ENCODE results near the gene WASHC4.

Gene WASHC4

DNA sequence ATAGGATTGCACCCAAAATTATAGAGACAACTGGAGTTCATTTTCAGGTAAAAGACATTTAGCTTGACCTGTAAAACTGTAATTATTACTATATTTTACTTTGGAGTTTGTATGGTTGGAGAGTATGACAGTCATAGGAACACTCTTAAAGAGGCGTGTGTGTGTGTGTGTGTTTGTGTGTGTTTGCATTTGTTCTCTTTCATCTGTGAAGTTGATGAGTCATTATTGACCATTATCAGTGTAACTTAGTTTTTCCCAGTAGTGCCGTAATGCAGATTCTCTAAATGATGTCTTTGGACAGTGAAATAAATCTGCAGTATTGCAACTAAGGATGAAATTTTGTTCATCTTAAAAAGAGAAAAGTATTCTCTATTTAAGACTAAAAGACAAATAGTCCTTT, 13.0 kb downstream of the WASHC4 start:
- H3K27ac ChIP-seq (ENCODE audit: low read length) = no peak overlapping the region
- H3K27me3 ChIP-seq (ENCODE audit: insufficient read depth, low read length) = no peaks in the 10 kb centered on the region
- H3K4me1 ChIP-seq (ENCODE audit: insufficient read depth, low read length) = no peaks in the 10 kb centered on the region
- no peak overlapping the region for H3K9ac ChIP-seq (ENCODE audit: low read depth, low read length)
- H3K36me3 ChIP-seq (ENCODE audit: insufficient read depth, low read depth, low read length) = peaks cover 94% of the 10 kb centered on the region
- no peak overlapping the region for H3K4me3 ChIP-seq (ENCODE audit: low read length)
- H3K9me3 ChIP-seq (ENCODE audit: insufficient read depth, low read depth, low read length) = no peaks in the 10 kb centered on the region

- no peak overlapping the region for H3K4me3 ChIP-seq (ENCODE audit: low read length)
- H3K27ac ChIP-seq (ENCODE audit: low read length) = no peak overlapping the region
- H3K27me3 ChIP-seq (ENCODE audit: insufficient read depth, low read length) = no peaks in the 10 kb centered on the region
- H3K9me3 ChIP-seq (ENCODE audit: insufficient read depth, low read depth, low read length) = no peaks in the 10 kb centered on the region
- no peaks in the 10 kb centered on the region for H3K4me1 ChIP-seq (ENCODE audit: insufficient read depth, low read length)
- H3K9ac ChIP-seq (ENCODE audit: low read depth, low read length) = no peak overlapping the region
- H3K36me3 ChIP-seq (ENCODE audit: insufficient read depth, low read depth, low read length) = peaks cover 93% of the 10 kb centered on the region
Observed at GRCh38 chr12:105138248-105138647, 30.7 kb downstream of the WASHC4 start.

- Histone ChIP-seq H3K27ac (ENCODE audit: low read length) (no peak overlapping the region), H3K36me3 (ENCODE audit: insufficient read depth, low read depth, low read length) (peaks cover 96% of the 10 kb centered on the region)
Observed at GRCh38 chr12:105141320-105141922, 33.9 kb downstream of the WASHC4 start.

DNA sequence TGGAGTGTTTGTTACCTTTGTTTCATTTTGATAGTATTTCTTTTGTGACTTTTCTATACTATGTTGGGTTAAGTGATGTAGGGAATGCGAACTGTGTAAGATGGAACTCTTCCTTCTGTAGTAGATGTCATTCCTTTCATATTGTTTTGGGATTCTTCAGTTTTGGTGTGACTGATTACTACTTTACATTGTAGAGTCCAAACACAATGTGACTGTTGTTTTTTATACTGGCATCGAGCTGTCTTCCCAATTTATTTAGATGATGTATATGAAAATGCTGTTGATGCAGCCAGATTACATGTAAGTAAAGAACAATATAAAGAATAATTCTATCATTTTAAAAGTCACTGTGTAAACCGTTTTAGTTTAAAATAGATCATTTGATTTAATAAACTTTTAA, 34.7 kb downstream of the WASHC4 start:
- no peak overlapping the region for H3K27ac ChIP-seq (ENCODE audit: low read length)
- H3K4me3 ChIP-seq (ENCODE audit: low read length) = no peak overlapping the region
- no peaks in the 10 kb centered on the region for H3K4me1 ChIP-seq (ENCODE audit: insufficient read depth, low read length)
- H3K36me3 ChIP-seq (ENCODE audit: insufficient read depth, low read depth, low read length) = peaks cover 96% of the 10 kb centered on the region
- H3K9me3 ChIP-seq (ENCODE audit: insufficient read depth, low read depth, low read length) = no peaks in the 10 kb centered on the region
- no peak overlapping the region for H3K9ac ChIP-seq (ENCODE audit: low read depth, low read length)
- H3K27me3 ChIP-seq (ENCODE audit: insufficient read depth, low read length) = no peaks in the 10 kb centered on the region

More at GRCh38 chr12:105141320-105141922, 33.9 kb downstream of the WASHC4 start:
- H3K4me1 ChIP-seq (ENCODE audit: insufficient read depth, low read length) = no peaks in the 10 kb centered on the region
- no peak overlapping the region for H3K4me3 ChIP-seq (ENCODE audit: low read length)
- no peak overlapping the region for H3K9ac ChIP-seq (ENCODE audit: low read depth, low read length)
- no peaks in the 10 kb centered on the region for H3K27me3 ChIP-seq (ENCODE audit: insufficient read depth, low read length)
- H3K9me3 ChIP-seq (ENCODE audit: insufficient read depth, low read depth, low read length) = no peaks in the 10 kb centered on the region

DNA sequence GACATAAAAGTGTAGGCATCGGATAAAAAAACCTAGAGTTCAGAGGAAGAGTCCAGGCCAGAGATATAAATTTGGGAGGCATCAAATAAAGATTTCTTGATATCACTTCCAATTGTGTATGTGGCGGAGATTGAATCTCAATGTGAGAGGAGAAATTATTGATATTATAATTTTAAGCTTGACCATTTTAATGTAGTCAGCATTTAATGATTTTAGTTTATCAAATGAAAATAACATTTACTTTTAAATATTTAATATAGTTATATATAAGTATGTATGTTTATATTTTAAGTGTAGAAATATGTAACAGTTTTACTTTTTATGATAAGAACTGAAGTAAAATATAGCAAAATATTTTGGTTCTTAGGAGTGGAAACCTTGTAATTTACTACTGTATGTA, 48.7 kb downstream of the WASHC4 start:
- Histone ChIP-seq H3K9me3 (ENCODE audit: insufficient read depth, low read depth, low read length) (no peaks in the 10 kb centered on the region), H3K4me3 (ENCODE audit: low read length) (no peak overlapping the region), H3K27ac (ENCODE audit: low read length) (no peak overlapping the region), H3K4me1 (ENCODE audit: insufficient read depth, low read length) (peaks cover 9% of the 10 kb centered on the region; the same call in 1 of the 2 replicates), H3K9ac (ENCODE audit: low read depth, low read length) (no peak overlapping the region), H3K27me3 (ENCODE audit: insufficient read depth, low read length) (no peaks in the 10 kb centered on the region), H3K36me3 (ENCODE audit: insufficient read depth, low read depth, low read length) (peaks cover 91% of the 10 kb centered on the region)

- Histone ChIP-seq H3K27me3 (ENCODE audit: insufficient read depth, low read length) (no peaks in the 10 kb centered on the region), H3K4me3 (ENCODE audit: low read length) (no peak overlapping the region), H3K9me3 (ENCODE audit: insufficient read depth, low read depth, low read length) (no peaks in the 10 kb centered on the region), H3K9ac (ENCODE audit: low read depth, low read length) (no peak overlapping the region), H3K4me1 (ENCODE audit: insufficient read depth, low read length) (peaks cover 9% of the 10 kb centered on the region; the same call in 1 of the 2 replicates), H3K36me3 (ENCODE audit: insufficient read depth, low read depth, low read length) (peaks cover 91% of the 10 kb centered on the region), H3K27ac (ENCODE audit: low read length) (no peak overlapping the region)
Observed at GRCh38 chr12:105157606-105158005, 50.1 kb downstream of the WASHC4 start.

DNA sequence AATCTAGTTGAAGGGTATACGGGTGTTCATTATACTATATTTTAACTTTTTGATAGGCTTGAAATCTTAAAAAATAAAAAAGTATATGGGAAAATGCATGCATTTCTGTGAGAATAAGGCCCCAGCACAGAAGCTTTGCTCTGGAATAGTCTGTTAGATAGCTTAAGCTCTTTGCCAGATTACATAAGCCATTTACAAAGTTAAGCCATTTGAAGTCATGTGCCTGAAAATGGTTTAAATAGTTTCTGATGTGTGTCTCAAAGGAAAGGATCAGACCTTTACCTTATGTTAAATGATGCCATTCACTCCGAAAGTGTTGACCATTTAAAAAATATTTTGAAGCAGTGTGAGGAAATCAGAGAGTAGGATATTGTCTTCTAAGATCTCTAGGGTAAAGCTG, 51.3 kb downstream of the WASHC4 start:
- no peak overlapping the region for H3K4me3 ChIP-seq (ENCODE audit: low read length)
- peaks cover 9% of the 10 kb centered on the region; the same call in 1 of the 2 replicates for H3K4me1 ChIP-seq (ENCODE audit: insufficient read depth, low read length)
- no peak overlapping the region for H3K9ac ChIP-seq (ENCODE audit: low read depth, low read length)
- no peaks in the 10 kb centered on the region for H3K27me3 ChIP-seq (ENCODE audit: insufficient read depth, low read length)
- peaks cover 91% of the 10 kb centered on the region for H3K36me3 ChIP-seq (ENCODE audit: insufficient read depth, low read depth, low read length)
- no peak overlapping the region for H3K27ac ChIP-seq (ENCODE audit: low read length)
- no peaks in the 10 kb centered on the region for H3K9me3 ChIP-seq (ENCODE audit: insufficient read depth, low read depth, low read length)

DNA sequence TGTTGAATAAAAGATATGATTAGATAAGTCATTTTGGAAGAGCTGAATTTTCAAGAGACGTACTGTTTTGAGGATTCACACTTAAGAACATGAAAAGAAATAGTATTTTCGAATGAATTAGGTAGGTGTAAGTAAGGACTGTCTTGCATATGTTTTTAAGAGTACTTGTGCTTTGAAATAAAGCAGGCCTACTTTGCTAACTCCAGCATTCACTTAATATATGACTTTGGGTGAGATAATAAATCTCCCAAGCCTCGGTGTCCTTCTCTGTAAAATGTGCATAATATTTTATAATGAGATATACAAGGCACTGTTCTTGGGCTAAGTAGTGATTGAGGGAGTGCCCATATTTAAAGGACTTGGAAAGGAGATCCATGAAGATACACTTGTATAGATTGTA, 54.6 kb downstream of the WASHC4 start:
- Histone ChIP-seq H3K4me1 (ENCODE audit: insufficient read depth, low read length) (peaks cover 4% of the 10 kb centered on the region; the same call in 1 of the 2 replicates), H3K27me3 (ENCODE audit: insufficient read depth, low read length) (no peaks in the 10 kb centered on the region), H3K27ac (ENCODE audit: low read length) (no peak overlapping the region), H3K4me3 (ENCODE audit: low read length) (no peak overlapping the region), H3K36me3 (ENCODE audit: insufficient read depth, low read depth, low read length) (peaks cover 98% of the 10 kb centered on the region), H3K9ac (ENCODE audit: low read depth, low read length) (no peak overlapping the region), H3K9me3 (ENCODE audit: insufficient read depth, low read depth, low read length) (no peaks in the 10 kb centered on the region)

DNA sequence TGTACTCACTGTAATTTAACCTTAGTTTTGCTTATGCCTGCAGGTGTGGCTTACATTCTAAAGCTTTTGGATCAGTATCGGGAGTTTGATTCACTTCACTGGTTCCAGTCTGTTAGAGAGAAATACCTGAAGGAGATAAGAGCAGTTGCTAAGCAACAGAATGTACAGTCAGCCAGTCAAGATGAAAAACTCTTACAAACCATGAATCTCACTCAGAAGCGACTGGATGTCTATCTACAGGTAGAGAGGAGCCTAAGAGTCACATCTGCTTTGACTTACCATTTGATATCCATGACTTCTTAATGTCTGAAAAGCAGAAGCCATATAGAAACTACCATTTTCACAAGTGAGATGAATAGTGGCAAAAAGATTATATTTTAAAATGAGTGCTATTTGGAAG, 56.5 kb downstream of the WASHC4 start:
- H3K4me3 ChIP-seq (ENCODE audit: low read length) = no peak overlapping the region
- peaks cover 96% of the 10 kb centered on the region for H3K36me3 ChIP-seq (ENCODE audit: insufficient read depth, low read depth, low read length)
- H3K27me3 ChIP-seq (ENCODE audit: insufficient read depth, low read length) = no peaks in the 10 kb centered on the region
- no peak overlapping the region for H3K27ac ChIP-seq (ENCODE audit: low read length)
- H3K9me3 ChIP-seq (ENCODE audit: insufficient read depth, low read depth, low read length) = no peaks in the 10 kb centered on the region
- no peak overlapping the region for H3K9ac ChIP-seq (ENCODE audit: low read depth, low read length)
- no peaks in the 10 kb centered on the region for H3K4me1 ChIP-seq (ENCODE audit: insufficient read depth, low read length)

DNA sequence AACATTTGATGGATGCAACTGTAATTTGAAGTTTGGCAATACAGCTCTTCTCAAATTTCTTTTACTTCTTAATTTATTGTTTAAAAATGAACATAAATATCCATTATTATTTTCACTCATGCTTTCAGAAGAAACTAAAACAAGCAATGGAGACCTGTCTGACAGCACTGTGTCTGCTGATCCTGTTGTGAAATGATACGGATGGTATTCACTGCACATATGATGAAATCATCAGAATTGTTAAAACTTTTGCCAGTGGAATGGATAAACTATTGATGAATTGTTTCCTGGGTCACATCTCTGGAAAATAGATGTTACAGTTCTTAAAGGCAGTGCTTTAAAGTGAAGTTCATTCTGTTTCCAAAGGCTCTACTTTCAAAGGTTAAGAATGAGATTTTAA, 59.2 kb downstream of the WASHC4 start:
- Histone ChIP-seq H3K27me3 (ENCODE audit: insufficient read depth, low read length) (no peaks in the 10 kb centered on the region), H3K4me1 (ENCODE audit: insufficient read depth, low read length) (no peaks in the 10 kb centered on the region), H3K27ac (ENCODE audit: low read length) (no peak overlapping the region), H3K4me3 (ENCODE audit: low read length) (no peak overlapping the region), H3K9me3 (ENCODE audit: insufficient read depth, low read depth, low read length) (no peaks in the 10 kb centered on the region), H3K9ac (ENCODE audit: low read depth, low read length) (no peak overlapping the region), H3K36me3 (ENCODE audit: insufficient read depth, low read depth, low read length) (peaks cover 92% of the 10 kb centered on the region)

GRCh38 chr12:105167346-105167745, 59.8 kb downstream of the WASHC4 start:
- H3K9ac ChIP-seq (ENCODE audit: low read depth, low read length) = no peak overlapping the region
- H3K27me3 ChIP-seq (ENCODE audit: insufficient read depth, low read length) = no peaks in the 10 kb centered on the region
- H3K4me3 ChIP-seq (ENCODE audit: low read length) = no peak overlapping the region
- H3K4me1 ChIP-seq (ENCODE audit: insufficient read depth, low read length) = no peaks in the 10 kb centered on the region
- no peaks in the 10 kb centered on the region for H3K9me3 ChIP-seq (ENCODE audit: insufficient read depth, low read depth, low read length)
- H3K36me3 ChIP-seq (ENCODE audit: insufficient read depth, low read depth, low read length) = peaks cover 86% of the 10 kb centered on the region
- H3K27ac ChIP-seq (ENCODE audit: low read length) = no peak overlapping the region

DNA sequence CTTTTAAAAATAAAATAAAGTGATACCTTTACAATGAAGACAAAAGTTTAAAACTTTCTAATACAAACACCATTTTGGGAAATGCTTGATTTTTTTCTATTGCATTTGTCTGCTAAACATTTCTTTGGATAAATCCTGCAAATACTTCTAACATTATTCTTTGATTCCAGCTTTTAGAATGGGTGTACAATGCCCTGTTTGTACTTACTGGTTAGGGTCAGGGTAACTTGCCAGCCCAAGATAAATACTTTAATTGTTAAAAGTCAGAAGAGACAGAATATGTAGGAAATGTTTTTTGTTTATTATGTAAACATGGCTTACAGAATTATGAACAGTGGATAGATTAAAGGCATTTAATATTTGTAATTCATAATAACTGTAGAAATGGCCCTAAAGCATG, 60.5 kb downstream of the WASHC4 start:
- Histone ChIP-seq H3K9ac (ENCODE audit: low read depth, low read length) (no peak overlapping the region), H3K4me3 (ENCODE audit: low read length) (no peak overlapping the region), H3K9me3 (ENCODE audit: insufficient read depth, low read depth, low read length) (no peaks in the 10 kb centered on the region), H3K4me1 (ENCODE audit: insufficient read depth, low read length) (no peaks in the 10 kb centered on the region), H3K36me3 (ENCODE audit: insufficient read depth, low read depth, low read length) (peaks cover 83% of the 10 kb centered on the region), H3K27ac (ENCODE audit: low read length) (no peak overlapping the region), H3K27me3 (ENCODE audit: insufficient read depth, low read length) (no peaks in the 10 kb centered on the region)
